OCI-LY7 (cell line): ENCODE measurements around the gene PILRA. TPM values are rescaled to one million over a fixed set of nuclear protein-coding genes. Genes with fewer than 3 reads are reported as not detected.

Source experiments
- BruUV-seq: library from RNA; stranded (reverse); fragments of 400-500 nt; replicated peaks from 2 replicates; lab custom pipeline; 2021; lab: Mats Ljungman, UMichigan
- CTCF ChIA-PET: fragments of 300-600 bp; sonication (Branson Sonifier 250); formaldehyde crosslinking; loops from one replicate; lab custom pipeline; 2022; ENCODE audit warnings: antibody characterized with exemption; ENCODE audit not compliant: unreplicated experiment; lab: Charles Lee
- POLR2A ChIA-PET: fragments of 300-600 bp; sonication (Branson Sonifier 250); formaldehyde crosslinking; loops from one replicate; lab custom pipeline; 2022; ENCODE audit warnings: antibody characterized with exemption; lab: Charles Lee
- DNase-seq: peaks from one replicate; pipeline ENCODE4 v3.0.0-alpha.2; 2015; ENCODE audit warnings: low spot score
- H2AFZ ChIP-seq: fragments of 200-600 bp; sonication (generic), shearing (Covaris generic); 2 replicates; pipeline ENCODE4 v1.6.1; 2014; ENCODE audit warnings: mild to moderate bottlenecking, antibody characterized with exemption, low read length, moderate library complexity
- H3K27ac ChIP-seq: fragments of 200-600 bp; sonication (generic); 2 replicates; pipeline ENCODE4 v1.5.1; 2014; ENCODE audit warnings: mixed run types, low read depth, mild to moderate bottlenecking, moderate library complexity, low read length, inconsistent platforms; ENCODE audit not compliant: poor library complexity, severe bottlenecking
- H3K36me3 ChIP-seq: fragments of 200-600 bp; sonication (generic); 2 replicates; pipeline ENCODE4 v1.6.1; 2014; ENCODE audit warnings: mild to moderate bottlenecking, antibody characterized with exemption, low read length, moderate library complexity, mixed read lengths; ENCODE audit not compliant: insufficient read depth
- H3K4me1 ChIP-seq: fragments of 200-600 bp; sonication (generic); 2 replicates; pipeline ENCODE4 v1.5.1; 2014; ENCODE audit warnings: mild to moderate bottlenecking, low read length; ENCODE audit not compliant: insufficient read depth, poor library complexity, severe bottlenecking
- H3K4me2 ChIP-seq: fragments of 200-600 bp; sonication (generic); 2 replicates; pipeline ENCODE4 v1.6.1; 2014; ENCODE audit warnings: mild to moderate bottlenecking, low read length
- H3K4me3 ChIP-seq: fragments of 200-600 bp; sonication (generic); 2 replicates; pipeline ENCODE4 v1.5.1; 2014; ENCODE audit warnings: mild to moderate bottlenecking, low read depth, low read length; ENCODE audit not compliant: poor library complexity, severe bottlenecking
- H3K79me2 ChIP-seq: fragments of 200-600 bp; sonication (generic); 2 replicates; pipeline ENCODE4 v1.6.1; 2016; ENCODE audit warnings: low read depth, mild to moderate bottlenecking, low read length, moderate library complexity, mixed read lengths; ENCODE audit not compliant: insufficient read depth
- H3K9me2 ChIP-seq: fragments of 200-600 bp; sonication (generic); 2 replicates; pipeline ENCODE4 v1.6.1; 2016; ENCODE audit warnings: mild to moderate bottlenecking, low read length, mixed read lengths; ENCODE audit not compliant: insufficient read depth
- H3K9me3 ChIP-seq: fragments of 200-600 bp; sonication (generic); 2 replicates; pipeline ENCODE4 v1.6.1; 2014; ENCODE audit warnings: mild to moderate bottlenecking, mixed run types, low read length, mixed read lengths
- H4K20me1 ChIP-seq: fragments of 200-600 bp; sonication (generic); 2 replicates; pipeline ENCODE4 v1.6.1; 2014; ENCODE audit warnings: mild to moderate bottlenecking, antibody characterized with exemption, low read length, moderate library complexity, mixed read lengths; ENCODE audit not compliant: insufficient read depth
- CTCF ChIP-seq: fragments of 200-600 bp; sonication (generic); conservative IDR thresholded peaks from 2 replicates; pipeline ENCODE4 v1.5.1; 2014; ENCODE audit warnings: mild to moderate bottlenecking, antibody characterized with exemption, low read length, moderate library complexity, mixed read lengths
- EZH2phosphoT487 ChIP-seq: fragments of 200-600 bp; sonication (generic); IDR thresholded peaks from 2 replicates; pipeline ENCODE4 v1.6.1; 2018; ENCODE audit warnings: low read depth, borderline replicate concordance, mild to moderate bottlenecking, mixed run types, antibody characterized with exemption, low read length, moderate library complexity, mixed read lengths
- intact Hi-C: fragments of 100-400 bp; cut with micrococcal nuclease; formaldehyde crosslinking; loops from one replicate; pipeline ENCODE4 v1.10.0; 2022; ENCODE audit not compliant: unreplicated experiment
- total RNA-seq, 2 experiments: library from RNA; depleted of rRNA in 1 of 2; stranded (reverse); fragments of >200 nt in 1 of 2; shearing (Covaris generic) in 1 of 2; gene quantifications; 2 replicates each; pipeline ENCODE4 v1.2.3, GENCODE V29; 2014 to 2022

PILRA gene
- total RNA-seq, 2 experiments from 2014 or later, result 8.0 to 16.0 TPM

- Histone ChIP-seq H3K36me3 (peaks cover 19% of the 10 kb centered on the region), H3K9me3 (no peaks in the 10 kb centered on the region), H3K4me3 (no peak overlapping the region), H2AFZ (no peak overlapping the region), H3K4me1 (peaks cover 74% of the 10 kb centered on the region), H3K79me2 (no peaks in the 10 kb centered on the region), H3K27ac (peak overlapping the region; percentile 22), H3K9me2 (no peaks in the 10 kb centered on the region), H3K4me2 (no peak overlapping the region), H4K20me1 (no peaks in the 10 kb centered on the region)
- no peak for TF ChIP-seq CTCF
- TF ChIP-seq EZH2phosphoT487, result no peak
- POLR2A ChIA-PET, result interaction anchor here (1.4 kb wide), 1 partner anchor 31 kb away, joined by 3 read pairs; no protein-coding TSS in a partner anchor
- intact Hi-C loops, result no loop called here
- CTCF ChIA-PET, result no interaction called here
- no TSS peak for BruUV-seq
- no peak for DNase-seq
Observed at GRCh38 chr7:100371561-100372171, 1.6 kb upstream of the PILRA start.

DNA sequence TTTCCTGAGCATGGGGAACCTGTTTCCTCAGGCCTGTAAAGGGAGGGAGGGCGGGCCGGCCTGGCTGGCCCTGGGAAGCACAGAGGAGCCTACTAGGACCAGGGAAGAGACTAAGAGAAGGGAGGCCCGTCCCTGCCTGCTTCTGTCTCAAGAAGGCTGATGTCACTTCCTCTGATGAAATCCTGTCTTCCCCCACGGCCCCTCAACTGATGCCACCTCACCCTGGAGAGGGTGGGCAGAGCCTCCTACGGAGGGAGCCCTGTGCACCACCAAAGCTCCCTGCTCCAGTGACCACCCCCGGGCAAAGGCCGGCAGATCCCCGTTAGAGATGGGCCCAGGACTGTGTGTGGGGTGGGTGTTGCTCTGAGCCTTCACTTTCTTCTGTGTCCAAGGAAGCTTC lies 1.0 kb upstream of the PILRA start:
- peak overlapping the region; percentile 55 for H3K4me2 ChIP-seq
- peak overlapping the region; percentile 31; the same call in 1 of the 2 replicates for H2AFZ ChIP-seq
- H3K9me3 ChIP-seq, result no peaks in the 10 kb centered on the region
- H3K79me2 ChIP-seq, result no peaks in the 10 kb centered on the region
- H4K20me1 ChIP-seq, result no peaks in the 10 kb centered on the region
- CTCF ChIA-PET, result no interaction called here
- peak overlapping the region; percentile 22 for H3K27ac ChIP-seq
- H3K9me2 ChIP-seq, result no peaks in the 10 kb centered on the region
- H3K4me1 ChIP-seq, result peaks cover 68% of the 10 kb centered on the region
- TF ChIP-seq CTCF (no peak), EZH2phosphoT487 (no peak)
- H3K36me3 ChIP-seq, result peaks cover 16% of the 10 kb centered on the region
- peak; percentile 52 for DNase-seq
- intact Hi-C loops, result no loop called here
- POLR2A ChIA-PET, result interaction anchor here (1.4 kb wide), 1 partner anchor 31 kb away, joined by 3 read pairs; no protein-coding TSS in a partner anchor
- no peak overlapping the region for H3K4me3 ChIP-seq
- no TSS peak for BruUV-seq

DNA sequence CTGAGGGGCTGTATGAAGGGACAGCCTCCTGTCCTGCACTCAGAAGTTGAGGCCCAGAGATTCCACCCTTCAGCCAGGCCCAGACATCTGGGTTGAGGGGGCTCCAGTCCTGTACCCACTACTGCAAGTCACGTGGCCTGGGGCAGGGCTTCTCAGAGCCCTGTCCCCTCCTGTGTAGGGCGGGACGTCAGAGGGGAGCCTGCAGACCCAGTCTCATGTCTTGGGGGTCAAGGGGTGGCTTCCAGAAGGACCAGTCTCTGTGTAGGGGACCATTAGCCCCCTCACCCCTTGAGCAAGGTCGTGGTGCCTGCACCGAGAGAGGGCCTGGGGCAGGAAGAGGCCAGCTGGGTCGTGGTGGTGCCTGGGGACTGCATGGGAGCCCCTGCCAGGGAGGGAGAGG lies 593 bp upstream of the PILRA start:
- peak overlapping the region; percentile 22 for H3K27ac ChIP-seq
- no peaks in the 10 kb centered on the region for H4K20me1 ChIP-seq
- no TSS peak for BruUV-seq
- H3K4me2 ChIP-seq, result peak overlapping the region; percentile 55
- DNase-seq, result no peak
- H3K36me3 ChIP-seq, result peaks cover 12% of the 10 kb centered on the region
- peak overlapping the region; percentile 31; the same call in 1 of the 2 replicates for H2AFZ ChIP-seq
- no peaks in the 10 kb centered on the region for H3K79me2 ChIP-seq
- intact Hi-C loops, result no loop called here
- TF ChIP-seq CTCF (no peak), EZH2phosphoT487 (no peak)
- POLR2A ChIA-PET, result interaction anchor here (1.4 kb wide), 1 partner anchor 30 kb away, joined by 3 read pairs; no protein-coding TSS in a partner anchor
- CTCF ChIA-PET, result no interaction called here
- H3K4me3 ChIP-seq, result no peak overlapping the region
- H3K9me3 ChIP-seq, result no peaks in the 10 kb centered on the region
- H3K4me1 ChIP-seq, result peaks cover 64% of the 10 kb centered on the region
- no peaks in the 10 kb centered on the region for H3K9me2 ChIP-seq
